Large intestine (tissue), 3 donors: ENCODE measurements around the gene WDR88. TPM values are rescaled to one million over a fixed set of nuclear protein-coding genes. Genes with fewer than 3 reads are reported as not detected.
"Not testable (repeated sequence)": the region's sequence is repeated elsewhere in the genome, so short reads cannot be mapped to it uniquely, and the experiment has no call there.

Experiments
- DNase-seq, 2 donors: peaks; one replicate each; pipeline versions ENCODE4 v3.0.0 to v3.0.0-alpha.2; 2013
- H3K27ac ChIP-seq: one replicate; pipeline ENCODE4 v1.5.1; 2013; ENCODE audit warnings: low read length
- H3K27me3 ChIP-seq: 2 replicates; pipeline ENCODE4 v1.6.1; 2013; ENCODE audit warnings: low read length; ENCODE audit not compliant: control insufficient read depth, insufficient read depth
- H3K36me3 ChIP-seq: 2 replicates; pipeline ENCODE4 v1.6.1; 2013; ENCODE audit warnings: low read length; ENCODE audit not compliant: control insufficient read depth, insufficient read depth
- H3K4me1 ChIP-seq: one replicate; pipeline ENCODE4 v1.6.1; 2013; ENCODE audit warnings: low read length; ENCODE audit not compliant: control insufficient read depth, insufficient read depth
- H3K4me3 ChIP-seq: one replicate; pipeline ENCODE4 v1.5.1; 2013; ENCODE audit warnings: low read length
- H3K9me3 ChIP-seq: one replicate; pipeline ENCODE4 v1.6.1; 2013; ENCODE audit warnings: mild to moderate bottlenecking, low read depth, low read length, moderate library complexity; ENCODE audit not compliant: control insufficient read depth
- WGBS: methylation state at CpG from one replicate; pipeline ENCODE4 v1.1.5; 2013; ENCODE audit warnings: low lambda C conversion rate; ENCODE audit not compliant: insufficient coverage; 5-methylcytosine and 5-hydroxymethylcytosine counted together
- polyA plus RNA-seq: library from polyadenylated mRNA; unstranded; fragments of 120-200 nt; gene quantifications from one replicate; pipeline ENCODE4 v1.2.1, GENCODE V29; 2013

The WDR88 gene
- polyA plus RNA-seq, 1 donor: 0.54 TPM

- H3K36me3 ChIP-seq, H3K4me3 ChIP-seq, H3K27ac ChIP-seq, H3K4me1 ChIP-seq, H3K9me3 ChIP-seq, DNase-seq, H3K27me3 ChIP-seq: not testable (repeated sequence)
- no CpG with 5 or more reads among the region's 6 CpGs for WGBS
These were observed 34.1 kb downstream of the WDR88 start for GRCh38 chr19:33166037-33166436.

- no peaks in the 10 kb centered on the region for H3K27me3 ChIP-seq
- H3K4me1 ChIP-seq: no peaks in the 10 kb centered on the region
- H3K27ac ChIP-seq: no peak overlapping the region
- H3K9me3 ChIP-seq: peaks cover 6% of the 10 kb centered on the region
- H3K4me3 ChIP-seq: no peak overlapping the region
- no peaks in the 10 kb centered on the region for H3K36me3 ChIP-seq
- WGBS: no CpG with 5 or more reads among the region's 1 CpG
- DNase-seq: no peak
These were observed 35.5 kb downstream of the WDR88 start for GRCh38 chr19:33167438-33167837.

GRCh38 chr19:33168528-33168927 is 36.6 kb downstream of the WDR88 start:
- DNase-seq: no peak
- peaks cover 6% of the 10 kb centered on the region for H3K9me3 ChIP-seq
- no peaks in the 10 kb centered on the region for H3K4me1 ChIP-seq
- WGBS: 67% methylated on average over 1 of the region's 1 CpG
- H3K36me3 ChIP-seq: no peaks in the 10 kb centered on the region
- no peak overlapping the region for H3K27ac ChIP-seq
- H3K27me3 ChIP-seq: no peaks in the 10 kb centered on the region
- no peak overlapping the region for H3K4me3 ChIP-seq

- DNase-seq: no peak
- Histone ChIP-seq H3K9me3 (peaks cover 6% of the 10 kb centered on the region), H3K4me3 (no peak overlapping the region), H3K4me1 (peaks cover 8% of the 10 kb centered on the region), H3K27ac (no peak overlapping the region), H3K27me3 (no peaks in the 10 kb centered on the region), H3K36me3 (no peaks in the 10 kb centered on the region)
- whole genome bisulfite sequencing: no CpG with 5 or more reads among the region's 1 CpG
These were observed 39.4 kb downstream of the WDR88 start for GRCh38 chr19:33171222-33171795.

GRCh38 chr19:33171916-33172359 is 40.0 kb downstream of the WDR88 start:
- WGBS: 100% methylated on average over 1 of the region's 6 CpGs
- no peak for DNase-seq
- Histone ChIP-seq H3K27me3 (no peaks in the 10 kb centered on the region), H3K27ac (no peak overlapping the region), H3K9me3 (peaks cover 6% of the 10 kb centered on the region), H3K4me1 (peaks cover 8% of the 10 kb centered on the region), H3K4me3 (no peak overlapping the region), H3K36me3 (no peaks in the 10 kb centered on the region)

- Histone ChIP-seq H3K4me3 (no peak overlapping the region), H3K9me3 (no peaks in the 10 kb centered on the region), H3K4me1 (peaks cover 13% of the 10 kb centered on the region), H3K36me3 (no peaks in the 10 kb centered on the region), H3K27ac (no peak overlapping the region), H3K27me3 (no peaks in the 10 kb centered on the region)
- no CpG with 5 or more reads among the region's 5 CpGs for WGBS
- no peak for DNase-seq
These were observed 42.3 kb downstream of the WDR88 start for GRCh38 chr19:33174186-33174585.

DNA sequence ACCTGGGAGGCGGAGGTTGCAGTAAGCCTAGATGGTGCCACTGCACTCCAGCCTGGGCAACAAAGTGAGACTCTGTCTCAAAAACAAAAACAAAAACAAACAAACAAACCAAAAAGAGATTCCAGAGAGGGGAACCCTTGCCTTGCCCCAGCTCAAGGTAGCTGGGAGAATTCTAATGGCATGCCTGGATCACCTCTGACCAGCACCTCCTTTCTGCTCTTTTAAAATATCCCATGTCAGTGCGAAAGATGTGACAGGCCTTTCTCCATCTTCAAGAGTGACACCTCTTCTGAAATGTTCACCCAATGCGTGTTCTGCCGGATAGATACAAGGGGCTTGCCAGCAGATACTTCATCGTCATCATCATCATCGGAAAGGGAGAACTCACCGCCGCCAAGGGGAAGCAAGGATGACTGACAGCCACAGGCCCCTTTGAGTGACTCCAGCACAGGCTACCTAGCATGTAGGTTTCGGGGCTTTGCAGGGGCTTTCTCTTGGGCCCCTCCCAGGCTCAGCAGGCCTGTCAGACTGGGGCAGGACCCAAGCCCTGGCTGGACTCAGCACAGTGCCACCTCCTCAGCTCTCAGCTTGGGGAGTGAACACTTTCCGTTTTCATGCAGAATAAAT is 43.4 kb downstream of the WDR88 start:
- Histone ChIP-seq H3K27ac (no peak overlapping the region), H3K27me3 (no peaks in the 10 kb centered on the region), H3K4me3 (no peak overlapping the region), H3K9me3 (no peaks in the 10 kb centered on the region), H3K4me1 (peaks cover 13% of the 10 kb centered on the region), H3K36me3 (no peaks in the 10 kb centered on the region)
- DNase-seq: no peak
- WGBS: no CpG with 5 or more reads among the region's 10 CpGs

DNA sequence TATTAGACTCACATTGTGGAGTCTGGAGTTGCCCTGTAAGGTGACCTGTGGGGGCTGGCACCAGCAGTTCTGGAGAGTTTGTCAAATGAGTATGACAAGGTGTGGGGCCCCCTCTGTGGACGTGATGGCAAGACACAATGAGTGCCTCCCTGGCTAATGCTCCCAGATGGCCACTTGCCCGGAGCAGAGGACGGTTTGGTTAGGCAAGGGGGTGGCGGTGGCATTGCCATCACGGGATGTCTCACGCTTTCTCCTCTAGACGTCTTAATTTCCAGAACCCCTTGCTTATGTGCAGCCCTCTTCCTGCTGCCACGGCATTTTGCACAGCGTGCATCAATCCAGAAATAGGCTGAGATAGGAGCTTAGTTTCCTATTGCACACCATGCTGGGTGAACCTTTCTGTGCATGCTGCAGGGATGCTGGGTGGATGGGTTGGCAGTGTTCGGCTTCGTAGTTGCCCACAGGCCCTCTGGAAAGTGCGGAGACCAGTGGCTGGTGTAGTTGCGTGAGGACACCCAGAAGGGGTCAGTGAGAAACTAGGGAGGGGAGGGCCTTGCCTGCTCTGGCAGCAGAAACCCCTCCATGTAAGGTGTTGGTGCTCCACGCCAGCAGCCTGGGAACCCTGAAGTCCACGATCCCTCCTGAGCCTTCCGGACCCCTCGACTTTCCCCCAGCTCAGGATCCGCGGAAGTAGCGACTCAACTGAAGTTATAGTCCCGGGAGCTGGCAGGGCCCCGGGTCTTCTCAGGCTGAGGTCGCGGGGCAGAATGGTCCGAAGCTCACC is 44.2 kb downstream of the WDR88 start:
- no CpG with 5 or more reads among the region's 25 CpGs for WGBS
- Histone ChIP-seq H3K9me3 (no peaks in the 10 kb centered on the region), H3K4me1 (peaks cover 13% of the 10 kb centered on the region), H3K36me3 (no peaks in the 10 kb centered on the region), H3K4me3 (peak overlapping the region; percentile 79), H3K27ac (peak overlapping the region; percentile 83), H3K27me3 (no peaks in the 10 kb centered on the region)
- no peak for DNase-seq

DNA sequence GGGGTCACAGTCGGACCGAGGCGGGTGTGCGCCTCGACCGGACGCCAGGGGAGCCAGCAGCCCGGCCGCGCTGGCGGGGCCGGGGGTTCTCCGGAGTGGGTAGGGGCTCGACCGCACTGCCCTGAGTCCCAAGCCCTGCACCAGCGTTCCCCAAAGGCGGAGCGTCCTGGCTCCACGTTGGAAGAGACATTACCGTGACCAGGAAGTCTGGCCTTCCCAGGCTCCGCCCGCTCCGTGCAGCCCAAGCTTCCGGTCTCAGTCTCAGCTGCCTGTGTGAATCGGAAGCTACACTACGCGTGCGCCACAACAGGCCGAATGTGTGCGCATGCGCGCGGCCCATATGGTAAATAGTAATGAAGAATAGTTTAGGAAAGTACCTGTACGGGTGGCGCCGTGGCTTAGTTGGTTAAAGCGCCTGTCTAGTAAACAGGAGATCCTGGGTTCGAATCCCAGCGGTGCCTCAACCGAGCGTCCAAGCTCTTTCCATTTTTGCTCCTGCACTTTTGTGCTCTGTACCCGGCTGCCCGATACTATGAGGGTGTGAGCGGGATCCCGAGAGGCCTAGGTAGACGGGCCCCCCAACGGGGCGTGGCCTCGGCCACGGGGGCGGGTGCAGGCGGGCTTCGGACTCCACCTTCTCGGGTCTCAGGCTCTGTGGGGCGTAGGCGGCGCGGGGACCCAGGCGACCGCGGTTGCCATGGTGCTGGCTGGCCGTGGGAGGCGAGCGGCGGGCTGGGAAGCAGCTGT is 44.9 kb downstream of the WDR88 start:
- WGBS: no CpG with 5 or more reads among the region's 65 CpGs
- peak; percentile 98 to 99 for DNase-seq
- H3K4me3 ChIP-seq: peak overlapping the region; percentile 79
- no peaks in the 10 kb centered on the region for H3K36me3 ChIP-seq
- no peaks in the 10 kb centered on the region for H3K9me3 ChIP-seq
- no peaks in the 10 kb centered on the region for H3K27me3 ChIP-seq
- H3K4me1 ChIP-seq: peaks cover 13% of the 10 kb centered on the region
- H3K27ac ChIP-seq: peak overlapping the region; percentile 85

GRCh38 chr19:33177417-33177979 is 45.6 kb downstream of the WDR88 start:
- Histone ChIP-seq H3K27me3 (no peaks in the 10 kb centered on the region), H3K4me3 (peak overlapping the region; percentile 79), H3K9me3 (no peaks in the 10 kb centered on the region), H3K4me1 (peaks cover 13% of the 10 kb centered on the region), H3K36me3 (no peaks in the 10 kb centered on the region), H3K27ac (peak overlapping the region; percentile 85)
- DNase-seq: no peak
- WGBS: no CpG with 5 or more reads among the region's 38 CpGs
